ENCODE measurements around the gene AHR.
"Not testable (repeated sequence)": the region's sequence is repeated elsewhere in the genome, so short reads cannot be mapped to it uniquely, and the experiment has no call there.

AHR gene

GRCh38 chr7:17376595-17376994 lies 78.1 kb downstream of the AHR start:
- no peak overlapping the region for H3K4me3 ChIP-seq (ENCODE audit: low read depth, low read length)
- TF ChIP-seq CTCF (IDR thresholded peaks at IDR 0.05; ENCODE audit: low read depth, low read length): no peak

- H3K4me3 ChIP-seq (ENCODE audit: low read depth, low read length): no peak overlapping the region
- TF ChIP-seq CTCF (IDR thresholded peaks at IDR 0.05; ENCODE audit: low read depth, low read length): no peak
Measured at GRCh38 chr7:17380736-17381662, 82.5 kb downstream of the AHR start.

- H3K4me3 ChIP-seq (ENCODE audit: low read depth, low read length): not testable (repeated sequence)
Measured at GRCh38 chr7:17382408-17383354, 84.2 kb downstream of the AHR start.

- no peak overlapping the region for H3K4me3 ChIP-seq (ENCODE audit: low read depth, low read length)
- TF ChIP-seq CTCF (IDR thresholded peaks at IDR 0.05; ENCODE audit: low read depth, low read length): no peak
Measured at GRCh38 chr7:17384400-17384799, 85.9 kb downstream of the AHR start.

GRCh38 chr7:17385612-17386011 lies 87.2 kb downstream of the AHR start:
- H3K4me3 ChIP-seq (ENCODE audit: low read depth, low read length): no peak overlapping the region
- TF ChIP-seq CTCF (IDR thresholded peaks at IDR 0.05; ENCODE audit: low read depth, low read length): no peak

GRCh38 chr7:17390392-17390791 lies 91.9 kb downstream of the AHR start:
- TF ChIP-seq CTCF (IDR thresholded peaks at IDR 0.05; ENCODE audit: low read depth, low read length): no peak
- H3K4me3 ChIP-seq (ENCODE audit: low read depth, low read length): no peak overlapping the region

- TF ChIP-seq CTCF (IDR thresholded peaks at IDR 0.05; ENCODE audit: low read depth, low read length): no peak
- H3K4me3 ChIP-seq (ENCODE audit: low read depth, low read length): no peak overlapping the region
Measured at GRCh38 chr7:17391366-17391765, 92.9 kb downstream of the AHR start.

Data from WI38 (cell line).